ENCODE results near the gene RGS3. TPM values are rescaled to one million over a fixed set of nuclear protein-coding genes. Genes with fewer than 3 reads are reported as not detected.

RGS3 gene
- total and polyA plus RNA-seq, 2 of the 13 experiments (the other 11 are each of a cell fraction or from before 2014, with no cell fraction given) = 17.1 to 28.8 TPM

DNA sequence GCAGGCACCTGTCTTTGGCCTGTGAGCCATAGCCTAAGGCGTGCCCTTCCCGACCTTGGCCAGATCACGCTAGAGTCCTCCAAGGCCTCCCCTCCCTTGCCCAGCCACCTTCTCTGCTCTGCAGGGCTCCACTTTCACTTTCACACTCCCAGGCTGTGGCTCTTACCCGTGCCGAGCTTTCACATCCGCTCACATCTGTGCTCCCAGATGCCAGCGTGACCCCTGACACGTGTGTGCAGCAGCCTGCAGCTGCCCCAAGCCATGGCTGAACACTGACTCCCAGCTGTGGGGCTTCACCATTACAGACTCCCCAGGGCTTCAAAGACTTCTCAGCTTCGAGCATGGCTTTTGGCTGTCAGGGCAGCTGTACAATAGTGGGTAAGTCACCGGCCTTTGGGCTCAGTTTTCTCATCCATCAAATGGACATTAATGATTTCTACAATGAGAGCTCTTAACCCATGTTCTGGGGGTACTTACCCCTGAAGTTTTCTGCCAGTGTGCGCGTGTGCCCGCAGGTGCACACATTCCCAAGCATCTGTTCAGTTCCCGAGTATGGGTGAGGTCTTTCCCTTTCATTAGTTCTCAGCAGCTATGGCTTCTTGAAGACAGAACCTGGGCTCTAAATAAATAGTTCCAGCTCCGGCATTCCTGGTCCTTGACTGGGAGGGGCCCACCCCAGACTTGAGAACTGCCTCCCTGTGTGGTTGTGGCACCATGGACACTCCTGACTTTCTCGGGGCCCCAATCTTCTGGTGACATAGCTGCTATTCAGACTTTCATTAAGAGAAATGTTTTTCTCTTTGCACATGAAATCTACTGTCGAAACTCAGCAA lies 118.6 kb downstream of the RGS3 start:
- Histone ChIP-seq H3K9me3 (ENCODE audit: low read length) (no peaks in the 10 kb centered on the region), H3K9ac (ENCODE audit: insufficient read depth, low read depth, low read length) (no peak overlapping the region), H3K79me2 (ENCODE audit: insufficient read depth, low read length) (no peaks in the 10 kb centered on the region), H3K27ac (ENCODE audit: extremely low read length, insufficient read depth, low read length) (no peak overlapping the region), H3K4me1 (ENCODE audit: insufficient read depth, low read length) (peaks cover 21% of the 10 kb centered on the region), H3K4me3 (replicated peaks in 1 of 3; ENCODE audit: insufficient read depth in 1 of 3, low read depth in 2 of 3, low read length in 3 of 3) (no peak overlapping the region), H3K27me3 (ENCODE audit: control insufficient read depth in 1 of 2, insufficient read depth in 2 of 2, low read length in 2 of 2) (no peaks in the 10 kb centered on the region), H3K4me2 (ENCODE audit: low read depth, low read length) (no peak overlapping the region), H4K20me1 (ENCODE audit: insufficient read depth, low read length) (no peaks in the 10 kb centered on the region), H2AFZ (ENCODE audit: low read length) (no peak overlapping the region), H3K36me3 (replicated peaks in 1 of 2; ENCODE audit: control insufficient read depth in 1 of 2, insufficient read depth in 2 of 2, low read length in 2 of 2) (peaks cover 10 to 42% of the 10 kb centered on the region in 2 experiments; a peak in 4 of 5 replicates)
- intact Hi-C loops (cut with micrococcal nuclease; ENCODE audit: unreplicated experiment) = no loop called here
- TF ChIP-seq ZSCAN12 (CRISPR knock-in tag; IDR thresholded peaks at IDR 0.05) (no peak), HIVEP1 (CRISPR knock-in tag; IDR thresholded peaks at IDR 0.05) (no peak), KLF6 (CRISPR knock-in tag; IDR thresholded peaks at IDR 0.05) (no peak), PCBP1 (IDR thresholded peaks at IDR 0.05; ENCODE audit: borderline replicate concordance, low read depth, low read length) (no peak), ZNF629 (CRISPR knock-in tag; conservative IDR thresholded peaks at IDR 0.05) (peak; percentile 46)
- ATAC-seq = no peak
- ChIA-PET POLR2A (no interaction called here), CTCF (ENCODE audit: low intra/inter-chr PET ratio, low total read pairs) (no interaction called here)
- BruUV-seq (replicated peaks) = no TSS peak
- no peak for DNase-seq (ENCODE audit: low spot score)
- in situ Hi-C loops (cut with HindIII; ENCODE audit: extremely low pct_ligation_motif_present, low pct_unique_long_range_greater_than_20kb) = no loop called here
- 93% methylated on average over 12 of the region's 17 CpGs for WGBS (ENCODE audit: low lambda C conversion rate)
- no peak for FAIRE-seq

DNA sequence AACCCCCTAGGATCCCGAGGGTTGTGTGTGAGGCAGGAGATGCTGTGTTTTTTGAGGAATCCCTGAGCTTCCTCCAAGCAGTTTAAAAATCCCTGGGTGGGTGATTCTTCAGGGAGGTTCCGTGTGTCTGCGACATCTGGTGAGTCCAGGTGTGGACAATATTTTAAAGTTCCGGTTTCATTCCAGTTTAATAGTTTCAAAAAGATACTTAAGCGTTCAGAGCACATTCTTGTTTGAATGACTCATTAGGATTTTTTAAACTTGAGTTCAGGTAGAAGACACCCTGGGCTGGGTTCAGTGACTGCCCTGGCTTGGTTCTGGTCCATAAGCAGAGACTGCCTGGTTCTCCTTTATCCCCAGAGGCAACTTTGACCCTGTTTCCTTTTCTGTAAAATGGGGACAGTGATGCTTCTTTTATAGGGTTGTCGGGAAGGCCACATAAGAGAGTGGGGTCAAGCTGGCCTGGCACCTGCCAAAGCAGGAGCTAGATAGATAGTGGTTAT lies 119.2 kb downstream of the RGS3 start:
- Histone ChIP-seq H3K4me1 (ENCODE audit: insufficient read depth, low read length) (peaks cover 21% of the 10 kb centered on the region), H2AFZ (ENCODE audit: low read length) (no peak overlapping the region), H3K79me2 (ENCODE audit: insufficient read depth, low read length) (no peaks in the 10 kb centered on the region), H3K9ac (ENCODE audit: insufficient read depth, low read depth, low read length) (no peak overlapping the region), H3K4me3 (replicated peaks in 1 of 3; ENCODE audit: insufficient read depth in 1 of 3, low read depth in 2 of 3, low read length in 3 of 3) (no peak overlapping the region), H3K36me3 (replicated peaks in 1 of 2; ENCODE audit: control insufficient read depth in 1 of 2, insufficient read depth in 2 of 2, low read length in 2 of 2) (peaks cover 10 to 42% of the 10 kb centered on the region in 2 experiments; a peak in 4 of 5 replicates), H4K20me1 (ENCODE audit: insufficient read depth, low read length) (no peaks in the 10 kb centered on the region), H3K4me2 (ENCODE audit: low read depth, low read length) (no peak overlapping the region), H3K27ac (ENCODE audit: extremely low read length, insufficient read depth, low read length) (no peak overlapping the region), H3K9me3 (ENCODE audit: low read length) (no peaks in the 10 kb centered on the region), H3K27me3 (ENCODE audit: control insufficient read depth in 1 of 2, insufficient read depth in 2 of 2, low read length in 2 of 2) (no peaks in the 10 kb centered on the region)
- in situ Hi-C loops (cut with HindIII; ENCODE audit: extremely low pct_ligation_motif_present, low pct_unique_long_range_greater_than_20kb) (no loop called here), intact Hi-C loops (cut with micrococcal nuclease; ENCODE audit: unreplicated experiment) (no loop called here)
- no peak for DNase-seq (ENCODE audit: low spot score)
- ChIA-PET POLR2A (no interaction called here), CTCF (ENCODE audit: low intra/inter-chr PET ratio, low total read pairs) (no interaction called here)
- no peak for FAIRE-seq
- WGBS (ENCODE audit: low lambda C conversion rate) = 98% methylated on average over 5 of the region's 6 CpGs
- BruUV-seq (replicated peaks) = no TSS peak
- ATAC-seq = no peak
- no peak for TF ChIP-seq NFE2 (CRISPR knock-in tag; IDR thresholded peaks at IDR 0.05)
- no peak for TF ChIP-seq ZC3H13 (CRISPR knock-in tag; IDR thresholded peaks at IDR 0.05)
- no peak for TF ChIP-seq FOSL1 (CRISPR knock-in tag; IDR thresholded peaks at IDR 0.05; ENCODE audit: borderline replicate concordance)
- TF ChIP-seq, protein P1, sequence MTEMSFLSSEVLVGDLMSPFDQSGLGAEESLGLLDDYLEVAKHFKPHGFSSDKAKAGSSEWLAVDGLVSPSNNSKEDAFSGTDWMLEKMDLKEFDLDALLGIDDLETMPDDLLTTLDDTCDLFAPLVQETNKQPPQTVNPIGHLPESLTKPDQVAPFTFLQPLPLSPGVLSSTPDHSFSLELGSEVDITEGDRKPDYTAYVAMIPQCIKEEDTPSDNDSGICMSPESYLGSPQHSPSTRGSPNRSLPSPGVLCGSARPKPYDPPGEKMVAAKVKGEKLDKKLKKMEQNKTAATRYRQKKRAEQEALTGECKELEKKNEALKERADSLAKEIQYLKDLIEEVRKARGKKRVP (CRISPR knock-in tag; IDR thresholded peaks at IDR 0.05) = no peak
- TF ChIP-seq FOXA3 (CRISPR knock-in tag; IDR thresholded peaks at IDR 0.05) = no peak
